Measurements from ENCODE around the gene IFIT5. TPM values are rescaled to one million over a fixed set of nuclear protein-coding genes. Genes with fewer than 3 reads are reported as not detected.
"Not testable (repeated sequence)": the region's sequence is repeated elsewhere in the genome, so short reads cannot be mapped to it uniquely, and the experiment has no call there.

IFIT5 gene
- total and polyA plus RNA-seq, 8 donors = 0.58 to 22.6 (median 7.9) TPM

DNA sequence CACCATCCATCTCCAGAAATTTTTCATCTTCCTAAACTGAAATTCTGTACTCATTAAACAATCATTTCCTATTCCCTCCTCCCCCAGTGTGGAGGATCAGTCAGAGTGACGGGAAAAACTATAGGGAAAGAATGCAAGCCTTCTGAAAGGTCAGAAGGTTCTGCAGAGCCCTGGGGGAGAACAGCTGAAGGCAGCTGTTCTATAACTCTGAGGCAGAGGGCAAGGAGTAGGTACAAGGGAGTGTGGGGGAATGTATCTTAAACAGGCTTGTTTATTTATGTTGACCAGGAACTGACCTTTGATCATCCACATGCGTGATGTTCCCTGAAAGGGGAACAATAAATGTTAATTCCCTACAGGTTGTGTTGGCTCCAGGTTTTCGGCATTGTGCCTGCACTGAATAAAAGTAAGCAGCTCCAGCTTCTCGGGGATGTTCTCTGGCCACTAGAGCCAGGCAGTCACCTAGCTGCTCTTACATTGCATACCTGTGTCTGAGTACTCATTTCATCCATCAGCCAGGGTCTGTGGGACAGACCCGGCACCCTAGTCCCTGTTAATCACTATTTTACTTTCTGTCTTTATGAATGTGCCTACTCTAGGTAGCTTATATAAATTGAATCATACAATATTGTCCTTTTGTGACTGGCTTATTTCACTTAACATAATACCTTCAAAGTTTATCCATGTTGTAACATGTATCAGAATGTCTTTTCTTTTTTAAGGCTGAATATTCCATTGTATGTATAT, 16.2 kb upstream of the IFIT5 start:
- intact Hi-C loops (cut with DNase I; ENCODE audit: low total_unique reads) = loop anchor here (10.0 kb wide), 1 partner anchor 143 kb away; the partner anchor contains the start of gene LIPA
- no peak for DNase-seq
- Histone ChIP-seq H3K36me3 (peaks cover 0 to 12% (median 9%) of the 10 kb centered on the region in 4 donors), H3K27me3 (no peaks in the 10 kb centered on the region), H3K27ac (no peak overlapping the region), H3K4me1 (peaks cover 5 to 31% (median 16%) of the 10 kb centered on the region in 4 donors), H3K4me3 (no peak overlapping the region), H3K9me3 (no peaks in the 10 kb centered on the region)
- TF ChIP-seq POLR2A (IDR thresholded peaks at IDR 0.05) = no peak
- TF ChIP-seq POLR2AphosphoS5 (IDR thresholded peaks at IDR 0.05) = no peak
- WGBS, 5 donors = 66 to 80% (median 77%) methylated on average over 5 of the region's 5 CpGs

DNA sequence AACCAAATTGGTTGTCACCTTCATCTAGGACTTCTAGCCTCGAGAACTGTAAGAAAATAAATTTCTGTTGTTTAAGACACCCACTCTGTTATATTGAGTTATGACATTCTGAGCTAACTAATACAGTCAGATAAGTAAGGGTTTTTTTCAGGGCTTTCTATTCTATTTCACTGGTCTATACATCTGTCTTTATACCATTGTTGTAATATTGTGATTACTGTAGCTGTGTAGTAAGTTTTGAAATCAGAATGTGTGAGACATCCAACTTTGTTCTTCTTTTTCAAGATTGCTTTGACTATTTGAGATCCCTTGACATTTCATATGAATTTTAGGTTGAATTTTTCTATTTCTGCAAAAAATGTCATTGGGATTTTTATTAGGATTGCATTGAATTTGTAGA, 14.4 kb upstream of the IFIT5 start:
- WGBS, 5 donors = 88 to 100% (median 94%) methylated on average over 1 of the region's 1 CpG
- H3K4me3 ChIP-seq = no peak overlapping the region
- TF ChIP-seq, protein P1, sequence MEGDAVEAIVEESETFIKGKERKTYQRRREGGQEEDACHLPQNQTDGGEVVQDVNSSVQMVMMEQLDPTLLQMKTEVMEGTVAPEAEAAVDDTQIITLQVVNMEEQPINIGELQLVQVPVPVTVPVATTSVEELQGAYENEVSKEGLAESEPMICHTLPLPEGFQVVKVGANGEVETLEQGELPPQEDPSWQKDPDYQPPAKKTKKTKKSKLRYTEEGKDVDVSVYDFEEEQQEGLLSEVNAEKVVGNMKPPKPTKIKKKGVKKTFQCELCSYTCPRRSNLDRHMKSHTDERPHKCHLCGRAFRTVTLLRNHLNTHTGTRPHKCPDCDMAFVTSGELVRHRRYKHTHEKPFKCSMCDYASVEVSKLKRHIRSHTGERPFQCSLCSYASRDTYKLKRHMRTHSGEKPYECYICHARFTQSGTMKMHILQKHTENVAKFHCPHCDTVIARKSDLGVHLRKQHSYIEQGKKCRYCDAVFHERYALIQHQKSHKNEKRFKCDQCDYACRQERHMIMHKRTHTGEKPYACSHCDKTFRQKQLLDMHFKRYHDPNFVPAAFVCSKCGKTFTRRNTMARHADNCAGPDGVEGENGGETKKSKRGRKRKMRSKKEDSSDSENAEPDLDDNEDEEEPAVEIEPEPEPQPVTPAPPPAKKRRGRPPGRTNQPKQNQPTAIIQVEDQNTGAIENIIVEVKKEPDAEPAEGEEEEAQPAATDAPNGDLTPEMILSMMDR (IDR thresholded peaks at IDR 0.05) = no peak
- no peak for TF ChIP-seq POLR2A (IDR thresholded peaks at IDR 0.05)
- no peak for TF ChIP-seq POLR2AphosphoS5 (IDR thresholded peaks at IDR 0.05)
- TF ChIP-seq EP300 (IDR thresholded peaks at IDR 0.05) = no peak
- no peaks in the 10 kb centered on the region for H3K27me3 ChIP-seq
- H3K4me1 ChIP-seq = peaks cover 0 to 20% (median 5%) of the 10 kb centered on the region in 4 donors
- H3K9me3 ChIP-seq = no peaks in the 10 kb centered on the region
- peaks cover 0 to 28% (median 11%) of the 10 kb centered on the region in 4 donors for H3K36me3 ChIP-seq
- no peak overlapping the region for H3K27ac ChIP-seq
- intact Hi-C loops (cut with DNase I; ENCODE audit: low total_unique reads) = loop anchor here (10.0 kb wide), 1 partner anchor 145 kb away; the partner anchor contains the start of gene LIPA
- DNase-seq = no peak

DNA sequence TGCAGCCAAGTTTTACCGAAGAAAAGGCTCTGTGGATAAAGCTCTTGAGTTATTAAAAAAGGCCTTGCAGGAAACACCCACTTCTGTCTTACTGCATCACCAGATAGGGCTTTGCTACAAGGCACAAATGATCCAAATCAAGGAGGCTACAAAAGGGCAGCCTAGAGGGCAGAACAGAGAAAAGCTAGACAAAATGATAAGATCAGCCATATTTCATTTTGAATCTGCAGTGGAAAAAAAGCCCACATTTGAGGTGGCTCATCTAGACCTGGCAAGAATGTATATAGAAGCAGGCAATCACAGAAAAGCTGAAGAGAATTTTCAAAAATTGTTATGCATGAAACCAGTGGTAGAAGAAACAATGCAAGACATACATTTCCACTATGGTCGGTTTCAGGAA, 11.3 kb upstream of the IFIT5 start:
- Histone ChIP-seq H3K4me1 (peaks cover 0 to 10% (median under 1%) of the 10 kb centered on the region in 4 donors), H3K36me3 (peaks cover 0 to 28% (median 11%) of the 10 kb centered on the region in 4 donors), H3K9me3 (no peaks in the 10 kb centered on the region), H3K4me3 (no peak overlapping the region), H3K27ac (no peak overlapping the region), H3K27me3 (no peaks in the 10 kb centered on the region)
- no peak for DNase-seq
- 87 to 93% (median 92%) methylated on average over 2 of the region's 2 CpGs for WGBS, 5 donors
- intact Hi-C loops (cut with DNase I; ENCODE audit: low total_unique reads) = no loop called here
- TF ChIP-seq POLR2AphosphoS5 (IDR thresholded peaks at IDR 0.05) = no peak
- no peak for TF ChIP-seq EP300 (IDR thresholded peaks at IDR 0.05)
- TF ChIP-seq POLR2A (IDR thresholded peaks at IDR 0.05) = no peak
- TF ChIP-seq, protein P1 (IDR thresholded peaks at IDR 0.05) = no peak

DNA sequence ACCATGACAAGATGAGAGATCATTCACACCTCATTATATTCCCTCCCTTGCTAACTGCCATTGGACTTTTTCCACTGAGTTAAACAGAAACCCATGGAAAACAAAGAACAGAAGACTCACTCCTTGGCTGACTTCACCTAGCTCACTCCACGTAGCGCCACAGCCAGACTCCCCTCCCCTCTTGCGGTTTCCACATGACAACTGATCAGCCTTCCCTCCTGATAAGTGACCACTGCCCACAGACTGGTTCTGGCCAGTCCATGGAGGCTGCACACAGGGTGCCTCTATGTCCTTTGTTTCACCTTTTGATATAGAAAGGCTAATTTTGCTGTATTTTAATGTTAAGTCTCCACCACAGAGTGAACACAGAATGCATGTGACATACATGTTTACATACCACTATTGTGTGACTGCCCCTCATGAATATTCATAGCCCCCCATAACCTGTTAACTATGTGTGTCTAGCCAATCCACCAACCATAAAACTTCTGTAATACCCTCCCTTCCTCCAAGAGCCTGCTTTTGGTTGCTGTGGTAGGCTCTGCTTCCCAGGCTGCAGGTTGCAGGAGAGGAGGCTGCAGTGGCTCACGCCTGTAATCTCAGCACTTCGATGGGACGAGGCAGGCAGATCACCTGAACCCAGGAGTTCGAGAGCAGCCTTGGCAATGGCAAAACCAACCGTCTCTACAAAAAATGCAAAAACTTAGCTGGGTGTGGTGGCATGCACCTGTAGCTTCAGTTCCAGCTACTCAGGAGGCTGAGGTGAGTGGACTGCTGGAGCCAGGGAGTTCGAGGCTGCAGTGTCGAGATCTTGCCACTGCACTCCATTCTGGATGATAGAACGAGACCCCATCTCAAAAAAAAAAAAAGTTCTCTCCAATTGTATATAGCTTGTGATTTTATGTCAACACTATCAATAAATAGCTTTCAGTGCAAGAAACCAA, 10.0 kb upstream of the IFIT5 start:
- Histone ChIP-seq H3K9me3 (no peaks in the 10 kb centered on the region), H3K27me3 (no peaks in the 10 kb centered on the region), H3K27ac (no peak overlapping the region), H3K4me1 (peaks cover 0 to 7% (median 0%) of the 10 kb centered on the region in 4 donors), H3K36me3 (peaks cover 0 to 28% (median 11%) of the 10 kb centered on the region in 4 donors), H3K4me3 (no peak overlapping the region)
- intact Hi-C loops (cut with DNase I; ENCODE audit: low total_unique reads) = no loop called here
- DNase-seq = peak; percentile 34 to 46
- 76 to 86% (median 80%) methylated on average over 8 to 11 of the region's 11 CpGs for WGBS, 5 donors
- no peak for TF ChIP-seq POLR2A (IDR thresholded peaks at IDR 0.05)
- no peak for TF ChIP-seq EP300 (IDR thresholded peaks at IDR 0.05)
- TF ChIP-seq POLR2AphosphoS5 (IDR thresholded peaks at IDR 0.05) = no peak
- TF ChIP-seq, protein P1 (IDR thresholded peaks at IDR 0.05) = no peak

DNA sequence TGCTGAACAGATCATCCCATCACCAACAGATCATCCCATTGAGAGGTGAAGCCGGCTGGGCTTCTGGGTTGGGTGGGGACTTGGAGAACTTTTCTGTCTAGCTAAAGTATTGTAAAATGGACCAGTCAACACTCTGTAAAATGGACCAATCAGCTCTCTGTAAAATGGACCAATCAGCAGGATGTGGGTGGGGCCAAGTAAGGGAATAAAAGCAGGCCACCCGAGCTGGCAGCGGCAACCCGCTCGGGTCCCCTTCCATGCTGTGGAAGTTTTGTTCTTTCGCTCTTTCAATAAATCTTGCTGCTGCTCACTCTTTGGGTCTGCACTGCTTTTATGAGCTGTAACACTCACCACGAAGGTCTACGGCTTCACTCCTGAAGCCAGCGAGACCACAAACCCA, 8.2 kb upstream of the IFIT5 start:
- intact Hi-C loops (cut with DNase I; ENCODE audit: low total_unique reads); H3K27me3 ChIP-seq; H3K27ac ChIP-seq; H3K9me3 ChIP-seq; H3K4me1 ChIP-seq; DNase-seq; H3K4me3 ChIP-seq: not testable (repeated sequence)
- WGBS, 5 donors = 94 to 98% (median 94%) methylated on average over 9 of the region's 9 CpGs
- H3K36me3 ChIP-seq = peaks cover 0 to 28% (median 11%) of the 10 kb centered on the region in 4 donors

DNA sequence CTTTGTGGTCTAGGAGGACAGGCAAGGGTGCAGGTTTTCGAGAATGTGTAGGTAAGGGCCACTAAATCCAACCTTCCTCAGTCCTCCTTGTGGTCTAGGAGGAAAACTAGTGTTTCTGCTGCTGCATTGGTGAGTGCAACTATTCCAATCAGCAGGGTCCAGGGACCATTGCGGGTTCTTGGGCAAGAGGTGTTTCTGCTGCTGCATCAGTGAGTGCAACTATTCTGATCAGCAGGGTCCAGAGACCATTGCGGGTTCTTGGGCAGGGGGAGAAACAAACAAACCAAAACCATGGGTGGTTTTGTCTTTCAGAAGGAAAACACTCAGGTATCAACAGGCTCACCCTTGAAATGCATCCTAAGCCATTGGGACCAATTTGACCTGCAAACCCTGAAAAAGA, 6.6 kb upstream of the IFIT5 start:
- intact Hi-C loops (cut with DNase I; ENCODE audit: low total_unique reads); H3K27ac ChIP-seq; DNase-seq; H3K9me3 ChIP-seq; H3K27me3 ChIP-seq; H3K4me1 ChIP-seq; H3K4me3 ChIP-seq: not testable (repeated sequence)
- 89 to 100% (median 95%) methylated on average over 3 of the region's 3 CpGs for WGBS, 5 donors
- peaks cover 0 to 19% (median 5%) of the 10 kb centered on the region in 4 donors for H3K36me3 ChIP-seq

DNA sequence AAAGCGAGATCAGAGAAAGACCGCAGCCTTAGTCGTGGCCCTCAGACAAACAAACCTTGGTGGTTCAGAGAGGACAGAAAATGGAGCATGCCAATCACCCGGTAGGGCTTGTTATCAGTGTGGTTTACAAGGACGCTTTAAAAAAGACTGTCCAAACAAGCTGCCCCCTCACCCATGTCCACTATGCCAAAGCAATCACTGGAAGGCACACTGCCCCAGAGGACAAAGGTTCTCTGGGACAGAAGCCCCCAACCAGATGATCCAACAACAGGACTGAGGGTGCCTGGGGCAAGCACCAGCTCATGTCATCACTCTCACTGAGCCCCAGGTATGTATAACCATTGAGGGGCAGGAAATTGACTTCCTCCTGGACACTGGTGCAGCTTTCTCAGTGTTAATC, 5.1 kb upstream of the IFIT5 start:
- H3K4me1 ChIP-seq = peaks cover 0 to 11% (median 8%) of the 10 kb centered on the region in 4 donors
- intact Hi-C loops (cut with DNase I; ENCODE audit: low total_unique reads); DNase-seq; H3K4me3 ChIP-seq; H3K9me3 ChIP-seq; H3K27me3 ChIP-seq; H3K36me3 ChIP-seq; H3K27ac ChIP-seq: not testable (repeated sequence)
- 71 to 95% (median 87%) methylated on average over 5 of the region's 5 CpGs for WGBS, 5 donors
